NCI-H1092 treated with DMSO at 0.1 percent for 48 hours (cell line): ENCODE measurements around the gene GHRHR.

ENCODE experiments used
- DNase-seq: peaks from one replicate; lab custom pipeline; 2025; lab: John Stamatoyannopoulos, UW

Gene GHRHR

GRCh38 chr7:30985756-30986155, 22.0 kb downstream of the GHRHR start:
- DNase-seq: no peak

- no peak for DNase-seq
Measured at GRCh38 chr7:30986331-30986730, 22.6 kb downstream of the GHRHR start.

GRCh38 chr7:30986738-30987137, 23.0 kb downstream of the GHRHR start:
- no peak for DNase-seq

- no peak for DNase-seq
Measured at GRCh38 chr7:30987178-30987577, 23.4 kb downstream of the GHRHR start.

- no peak for DNase-seq
Measured at GRCh38 chr7:30987936-30988335, 24.2 kb downstream of the GHRHR start.

GRCh38 chr7:30988351-30989005, 24.7 kb downstream of the GHRHR start:
- DNase-seq: no peak

GRCh38 chr7:30989008-30989823, 25.5 kb downstream of the GHRHR start:
- DNase-seq: no peak

- DNase-seq: no peak
Measured at GRCh38 chr7:30989824-30990672, 26.3 kb downstream of the GHRHR start.

GRCh38 chr7:30990673-30991170, 27.0 kb downstream of the GHRHR start:
- DNase-seq: no peak

- no peak for DNase-seq
Measured at GRCh38 chr7:30992414-30992813, 28.7 kb downstream of the GHRHR start.

- no peak for DNase-seq
Measured at GRCh38 chr7:30994206-30995100, 30.7 kb downstream of the GHRHR start.

GRCh38 chr7:30995536-30995935, 31.8 kb downstream of the GHRHR start:
- no peak for DNase-seq

GRCh38 chr7:30996256-30996655, 32.5 kb downstream of the GHRHR start:
- no peak for DNase-seq

- DNase-seq: no peak
Measured at GRCh38 chr7:30996883-30997282, 33.1 kb downstream of the GHRHR start.

GRCh38 chr7:30997316-30997715, 33.6 kb downstream of the GHRHR start:
- no peak for DNase-seq

GRCh38 chr7:30998180-30998579, 34.4 kb downstream of the GHRHR start:
- DNase-seq: no peak

GRCh38 chr7:31000161-31000693, 36.5 kb downstream of the GHRHR start:
- no peak for DNase-seq

- no peak for DNase-seq
Measured at GRCh38 chr7:31000779-31001178, 37.0 kb downstream of the GHRHR start.

GRCh38 chr7:31002256-31002655, 38.5 kb downstream of the GHRHR start:
- DNase-seq: no peak

GRCh38 chr7:31003097-31003496, 39.3 kb downstream of the GHRHR start:
- DNase-seq: no peak

GRCh38 chr7:31003721-31004120, 40.0 kb downstream of the GHRHR start:
- DNase-seq: no peak
